HepG2 (cell line): Measurements from ENCODE around the gene SEPHS2. TPM values are rescaled to one million over a fixed set of nuclear protein-coding genes. Genes with fewer than 3 reads are reported as not detected.

Source experiments
- ADNP ChIP-seq: sonication (generic); formaldehyde crosslinking; IDR thresholded peaks from 2 replicates; pipeline ENCODE4 v1.4.0; 2020; ENCODE audit warnings: missing genetic modification reagents
- CAMTA2 ChIP-seq: sonication (generic); formaldehyde crosslinking; IDR thresholded peaks from 2 replicates; pipeline ENCODE4 v1.4.0; 2020; ENCODE audit warnings: mild to moderate bottlenecking, missing genetic modification reagents, borderline replicate concordance
- HNRNPLL ChIP-seq: fragments of 200-400 bp; formaldehyde crosslinking; IDR thresholded peaks from 2 replicates; pipeline ENCODE4 v1.6.1; 2017; ENCODE audit warnings: mild to moderate bottlenecking, low read depth, low read length; ENCODE audit not compliant: poor library complexity, severe bottlenecking
- NR0B2 ChIP-seq: sonication (generic); formaldehyde crosslinking; IDR thresholded peaks from 2 replicates; pipeline ENCODE4 v1.4.0; 2020; ENCODE audit warnings: mild to moderate bottlenecking, missing genetic modification reagents
- RARG ChIP-seq: sonication (generic); formaldehyde crosslinking; IDR thresholded peaks from 2 replicates; pipeline ENCODE4 v1.4.0; 2020; ENCODE audit warnings: low read depth, mild to moderate bottlenecking, missing genetic modification reagents
- TAF1 ChIP-seq: sonication (generic); formaldehyde crosslinking; IDR thresholded peaks from 2 replicates; pipeline ENCODE4 v1.4.0; 2020; ENCODE audit warnings: missing genetic modification reagents
- TFDP1 ChIP-seq: IDR thresholded peaks from 2 replicates; pipeline ENCODE4 v1.6.1; 2016; ENCODE audit warnings: missing compliant biosample characterization, missing genetic modification reagents, borderline replicate concordance
- TSC22D2 ChIP-seq: sonication (generic); formaldehyde crosslinking; IDR thresholded peaks from 2 replicates; pipeline ENCODE4 v1.5.1; 2020; ENCODE audit warnings: missing genetic modification reagents, mild to moderate bottlenecking, borderline replicate concordance
- ZC3H13 ChIP-seq: sonication (generic); formaldehyde crosslinking; IDR thresholded peaks from 2 replicates; pipeline ENCODE4 v1.8.1; 2023; ENCODE audit warnings: mild to moderate bottlenecking, missing genetic modification reagents, moderate library complexity
- ZNF143 ChIP-seq: sonication (generic); formaldehyde crosslinking; IDR thresholded peaks from 2 replicates; pipeline ENCODE4 v1.4.0; 2020; ENCODE audit warnings: missing genetic modification reagents
- ZNF18 ChIP-seq: sonication (generic); formaldehyde crosslinking; IDR thresholded peaks from 2 replicates; pipeline ENCODE4 v1.8.0; 2022; ENCODE audit warnings: mild to moderate bottlenecking, missing genetic modification reagents; ENCODE audit not compliant: insufficient replicate concordance
- ZNF260 ChIP-seq: sonication (generic); formaldehyde crosslinking; IDR thresholded peaks from 2 replicates; pipeline ENCODE4 v1.4.0; 2020; ENCODE audit warnings: missing genetic modification reagents, low read depth, mild to moderate bottlenecking, borderline replicate concordance
- ZNF670 ChIP-seq: sonication (generic); formaldehyde crosslinking; IDR thresholded peaks from 2 replicates; pipeline ENCODE4 v1.8.0; 2022; ENCODE audit warnings: mild to moderate bottlenecking, missing genetic modification reagents, borderline replicate concordance
- polyA plus RNA-seq, 8 experiments: library from polyadenylated mRNA; depleted of rRNA in 3 of 8; stranded (reverse) in 7 of 8; unstranded in 1 of 8; fragments of >200 nt; fragmentation: Illumina TruSeq in 4 of 8; extraction: Trizol in 4 of 8; gene quantifications; 2 replicates each; pipeline versions ENCODE4 v1.2.1 to v1.2.3, GENCODE V29; 2011 to 2016; ENCODE audit warnings: low read depth in 4 of 8, missing spikeins in 1 of 8, mixed read lengths in 1 of 8; ENCODE audit not compliant: insufficient read depth in 1 of 8
- total RNA-seq, 5 experiments: library from RNA; depleted of rRNA; stranded (reverse); fragments of >200 nt; fragmentation: Illumina TruSeq; extraction: Trizol; gene quantifications; 2 replicates each; pipeline ENCODE4 v1.2.3, GENCODE V29; 2016; ENCODE audit warnings: low read depth in 1 of 5
- TF ChIP-seq, protein P1 (sequence below): sonication (generic); formaldehyde crosslinking; IDR thresholded peaks from 2 replicates; pipeline ENCODE4 v1.4.0; 2020; ENCODE audit warnings: missing genetic modification reagents
- TF ChIP-seq, protein P2 (sequence below): sonication (generic); formaldehyde crosslinking; IDR thresholded peaks from 2 replicates; pipeline ENCODE4 v1.5.0; 2020; ENCODE audit warnings: mild to moderate bottlenecking, missing genetic modification reagents, borderline replicate concordance
- TF ChIP-seq, protein P3 (sequence below): sonication (generic); formaldehyde crosslinking; IDR thresholded peaks from 2 replicates; pipeline ENCODE4 v1.4.0; 2020; ENCODE audit warnings: missing genetic modification reagents, borderline replicate concordance

The SEPHS2 gene
- total and polyA plus RNA-seq, 2 of the 13 experiments (the other 11 are each of a cell fraction or from before 2014, with no cell fraction given), result 20.7 to 127 TPM

- TF ChIP-seq ZNF18 (CRISPR knock-in tag), result peak; percentile 85
- TF ChIP-seq CAMTA2, result no peak; the same call in 1 of the 2 replicates
- TF ChIP-seq ZC3H13, result no peak
- TF ChIP-seq TSC22D2, result no peak
- 0 out of 2 replicates have a peak, but pooled peaks have one; percentile 2 for TF ChIP-seq NR0B2 (CRISPR knock-in tag)
- TF ChIP-seq, protein P1, sequence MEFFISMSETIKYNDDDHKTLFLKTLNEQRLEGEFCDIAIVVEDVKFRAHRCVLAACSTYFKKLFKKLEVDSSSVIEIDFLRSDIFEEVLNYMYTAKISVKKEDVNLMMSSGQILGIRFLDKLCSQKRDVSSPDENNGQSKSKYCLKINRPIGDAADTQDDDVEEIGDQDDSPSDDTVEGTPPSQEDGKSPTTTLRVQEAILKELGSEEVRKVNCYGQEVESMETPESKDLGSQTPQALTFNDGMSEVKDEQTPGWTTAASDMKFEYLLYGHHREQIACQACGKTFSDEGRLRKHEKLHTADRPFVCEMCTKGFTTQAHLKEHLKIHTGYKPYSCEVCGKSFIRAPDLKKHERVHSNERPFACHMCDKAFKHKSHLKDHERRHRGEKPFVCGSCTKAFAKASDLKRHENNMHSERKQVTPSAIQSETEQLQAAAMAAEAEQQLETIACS (CRISPR knock-in tag), result no peak
- TF ChIP-seq TFDP1 (CRISPR knock-in tag), result peak; percentile 33; the same call in 1 of the 2 replicates
- no peak for TF ChIP-seq HNRNPLL
- TF ChIP-seq ZNF143, result 0 out of 2 replicates have a peak, but pooled peaks have one; percentile 17
- TF ChIP-seq ZNF260 (CRISPR knock-in tag), result no peak
- TF ChIP-seq ZNF670 (CRISPR knock-in tag), result no peak
- TF ChIP-seq, protein P2, sequence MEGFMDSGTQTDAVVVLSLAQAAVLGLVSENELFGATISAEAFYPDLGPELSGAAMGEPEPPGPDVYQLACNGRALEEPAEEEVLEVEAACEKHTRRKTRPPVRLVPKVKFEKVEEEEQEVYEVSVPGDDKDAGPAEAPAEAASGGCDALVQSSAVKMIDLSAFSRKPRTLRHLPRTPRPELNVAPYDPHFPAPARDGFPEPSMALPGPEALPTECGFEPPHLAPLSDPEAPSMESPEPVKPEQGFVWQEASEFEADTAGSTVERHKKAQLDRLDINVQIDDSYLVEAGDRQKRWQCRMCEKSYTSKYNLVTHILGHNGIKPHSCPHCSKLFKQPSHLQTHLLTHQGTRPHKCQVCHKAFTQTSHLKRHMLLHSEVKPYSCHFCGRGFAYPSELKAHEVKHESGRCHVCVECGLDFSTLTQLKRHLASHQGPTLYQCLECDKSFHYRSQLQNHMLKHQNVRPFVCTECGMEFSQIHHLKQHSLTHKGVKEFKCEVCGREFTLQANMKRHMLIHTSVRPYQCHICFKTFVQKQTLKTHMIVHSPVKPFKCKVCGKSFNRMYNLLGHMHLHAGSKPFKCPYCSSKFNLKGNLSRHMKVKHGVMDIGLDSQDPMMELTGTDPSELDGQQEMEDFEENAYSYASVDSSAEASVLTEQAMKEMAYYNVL (CRISPR knock-in tag), result peak; percentile 21; the same call in 1 of the 2 replicates
- TF ChIP-seq, protein P3, sequence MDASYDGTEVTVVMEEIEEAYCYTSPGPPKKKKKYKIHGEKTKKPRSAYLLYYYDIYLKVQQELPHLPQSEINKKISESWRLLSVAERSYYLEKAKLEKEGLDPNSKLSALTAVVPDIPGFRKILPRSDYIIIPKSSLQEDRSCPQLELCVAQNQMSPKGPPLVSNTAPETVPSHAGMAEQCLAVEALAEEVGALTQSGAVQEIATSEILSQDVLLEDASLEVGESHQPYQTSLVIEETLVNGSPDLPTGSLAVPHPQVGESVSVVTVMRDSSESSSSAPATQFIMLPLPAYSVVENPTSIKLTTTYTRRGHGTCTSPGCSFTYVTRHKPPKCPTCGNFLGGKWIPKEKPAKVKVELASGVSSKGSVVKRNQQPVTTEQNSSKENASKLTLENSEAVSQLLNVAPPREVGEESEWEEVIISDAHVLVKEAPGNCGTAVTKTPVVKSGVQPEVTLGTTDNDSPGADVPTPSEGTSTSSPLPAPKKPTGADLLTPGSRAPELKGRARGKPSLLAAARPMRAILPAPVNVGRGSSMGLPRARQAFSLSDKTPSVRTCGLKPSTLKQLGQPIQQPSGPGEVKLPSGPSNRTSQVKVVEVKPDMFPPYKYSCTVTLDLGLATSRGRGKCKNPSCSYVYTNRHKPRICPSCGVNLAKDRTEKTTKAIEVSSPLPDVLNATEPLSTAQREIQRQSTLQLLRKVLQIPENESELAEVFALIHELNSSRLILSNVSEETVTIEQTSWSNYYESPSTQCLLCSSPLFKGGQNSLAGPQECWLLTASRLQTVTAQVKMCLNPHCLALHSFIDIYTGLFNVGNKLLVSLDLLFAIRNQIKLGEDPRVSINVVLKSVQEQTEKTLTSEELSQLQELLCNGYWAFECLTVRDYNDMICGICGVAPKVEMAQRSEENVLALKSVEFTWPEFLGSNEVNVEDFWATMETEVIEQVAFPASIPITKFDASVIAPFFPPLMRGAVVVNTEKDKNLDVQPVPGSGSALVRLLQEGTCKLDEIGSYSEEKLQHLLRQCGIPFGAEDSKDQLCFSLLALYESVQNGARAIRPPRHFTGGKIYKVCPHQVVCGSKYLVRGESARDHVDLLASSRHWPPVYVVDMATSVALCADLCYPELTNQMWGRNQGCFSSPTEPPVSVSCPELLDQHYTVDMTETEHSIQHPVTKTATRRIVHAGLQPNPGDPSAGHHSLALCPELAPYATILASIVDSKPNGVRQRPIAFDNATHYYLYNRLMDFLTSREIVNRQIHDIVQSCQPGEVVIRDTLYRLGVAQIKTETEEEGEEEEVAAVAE (CRISPR knock-in tag), result peak; percentile 44; the same call in 1 of the 2 replicates
- no peak for TF ChIP-seq RARG (CRISPR knock-in tag)
- TF ChIP-seq ADNP, result peak; percentile 88; the same call in 1 of the 2 replicates
- TF ChIP-seq TAF1, result no peak
These were observed 43.3 kb upstream of the SEPHS2 start (continued) for GRCh38 chr16:30488764-30489605.
